Body of pancreas (tissue), 4 donors: ENCODE measurements around the gene PELO.

Experiments
- POLR2A ChIP-seq, 3 donors: fragments of 450-650 bp; IDR thresholded peaks; one replicate each; pipeline ENCODE4 v1.6.1; 2016; ENCODE audit warnings: antibody characterized with exemption in 3 of 3, mild to moderate bottlenecking in 2 of 3
- TF ChIP-seq, protein P1 (sequence below), 7 experiments: fragments of 450-650 bp in 4 of 7; fragments of 200-600 bp in 3 of 7; sonication (generic) in 3 of 7; IDR thresholded peaks; one replicate each; pipeline ENCODE4 v1.5.1; 2016 to 2019; ENCODE audit warnings: antibody characterized with exemption in 7 of 7

DNA sequence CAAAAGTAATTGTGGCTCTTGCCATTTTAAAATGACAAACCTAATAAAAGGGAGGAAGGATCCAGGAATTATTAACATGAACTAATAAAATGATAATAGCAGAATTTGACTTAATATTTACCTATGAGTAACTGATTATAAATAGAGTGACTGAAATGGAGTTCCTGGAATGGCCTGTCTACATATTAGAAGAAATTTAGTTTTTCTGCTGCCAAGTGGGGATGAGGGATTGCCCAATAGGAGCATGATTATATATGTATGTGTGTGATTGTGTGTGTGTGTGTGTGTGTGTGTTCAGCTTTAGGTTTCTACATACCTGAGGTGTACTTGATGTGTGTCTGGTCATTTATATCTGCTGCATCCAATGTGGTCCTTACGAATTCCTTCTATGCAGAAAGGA is 36.6 kb upstream of the PELO start:
- TF ChIP-seq, protein P1, sequence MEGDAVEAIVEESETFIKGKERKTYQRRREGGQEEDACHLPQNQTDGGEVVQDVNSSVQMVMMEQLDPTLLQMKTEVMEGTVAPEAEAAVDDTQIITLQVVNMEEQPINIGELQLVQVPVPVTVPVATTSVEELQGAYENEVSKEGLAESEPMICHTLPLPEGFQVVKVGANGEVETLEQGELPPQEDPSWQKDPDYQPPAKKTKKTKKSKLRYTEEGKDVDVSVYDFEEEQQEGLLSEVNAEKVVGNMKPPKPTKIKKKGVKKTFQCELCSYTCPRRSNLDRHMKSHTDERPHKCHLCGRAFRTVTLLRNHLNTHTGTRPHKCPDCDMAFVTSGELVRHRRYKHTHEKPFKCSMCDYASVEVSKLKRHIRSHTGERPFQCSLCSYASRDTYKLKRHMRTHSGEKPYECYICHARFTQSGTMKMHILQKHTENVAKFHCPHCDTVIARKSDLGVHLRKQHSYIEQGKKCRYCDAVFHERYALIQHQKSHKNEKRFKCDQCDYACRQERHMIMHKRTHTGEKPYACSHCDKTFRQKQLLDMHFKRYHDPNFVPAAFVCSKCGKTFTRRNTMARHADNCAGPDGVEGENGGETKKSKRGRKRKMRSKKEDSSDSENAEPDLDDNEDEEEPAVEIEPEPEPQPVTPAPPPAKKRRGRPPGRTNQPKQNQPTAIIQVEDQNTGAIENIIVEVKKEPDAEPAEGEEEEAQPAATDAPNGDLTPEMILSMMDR (IDR thresholded peaks at IDR 0.05), result no peak
- TF ChIP-seq POLR2A (IDR thresholded peaks at IDR 0.05), result no peak
